Measurements from ENCODE around the gene ARID1B. TPM values are rescaled to one million over a fixed set of nuclear protein-coding genes. Genes with fewer than 3 reads are reported as not detected.

Gene ARID1B
- total RNA-seq, 1 donor from 2014 or later = 75.4 TPM

- Histone ChIP-seq H4K20me1 (ENCODE audit: insufficient read depth, low read length) (peaks cover 84% of the 10 kb centered on the region), H3K79me2 (ENCODE audit: insufficient read depth, low read length) (peaks cover 88% of the 10 kb centered on the region), H3K9me3 (ENCODE audit: insufficient read depth, low read depth, low read length) (no peaks in the 10 kb centered on the region), H3K4me1 (ENCODE audit: insufficient read depth, low read length) (no peaks in the 10 kb centered on the region), H3K4me2 (ENCODE audit: low read length) (no peak overlapping the region), H3K4me3 (ENCODE audit: insufficient read depth, low read depth, low read length) (no peak overlapping the region), H2AFZ (ENCODE audit: low read depth, low read length) (no peak overlapping the region), H3K9ac (ENCODE audit: low read length) (no peak overlapping the region), H3K27me3 (ENCODE audit: insufficient read depth, low read length) (no peaks in the 10 kb centered on the region), H3K36me3 (ENCODE audit: insufficient read depth, low read length) (no peaks in the 10 kb centered on the region), H3K27ac (ENCODE audit: low read depth, low read length) (no peak overlapping the region)
- Mint-ChIP-seq H3K4me3 (ENCODE audit: unreplicated experiment) (no peak overlapping the region), H3K27me3 (ENCODE audit: low read depth, unreplicated experiment) (no peaks in the 10 kb centered on the region), H3K36me3 (ENCODE audit: low read depth, unreplicated experiment) (peaks cover 5% of the 10 kb centered on the region), H3K4me1 (ENCODE audit: low read depth, unreplicated experiment) (peaks cover 23% of the 10 kb centered on the region), H3K9me3 (ENCODE audit: unreplicated experiment) (peaks cover 3% of the 10 kb centered on the region), H3K27ac (ENCODE audit: unreplicated experiment) (no peak overlapping the region)
- FAIRE-seq (no peak), DNase-seq (ENCODE audit: low read depth) (no peak)
- TF ChIP-seq, protein P1, sequence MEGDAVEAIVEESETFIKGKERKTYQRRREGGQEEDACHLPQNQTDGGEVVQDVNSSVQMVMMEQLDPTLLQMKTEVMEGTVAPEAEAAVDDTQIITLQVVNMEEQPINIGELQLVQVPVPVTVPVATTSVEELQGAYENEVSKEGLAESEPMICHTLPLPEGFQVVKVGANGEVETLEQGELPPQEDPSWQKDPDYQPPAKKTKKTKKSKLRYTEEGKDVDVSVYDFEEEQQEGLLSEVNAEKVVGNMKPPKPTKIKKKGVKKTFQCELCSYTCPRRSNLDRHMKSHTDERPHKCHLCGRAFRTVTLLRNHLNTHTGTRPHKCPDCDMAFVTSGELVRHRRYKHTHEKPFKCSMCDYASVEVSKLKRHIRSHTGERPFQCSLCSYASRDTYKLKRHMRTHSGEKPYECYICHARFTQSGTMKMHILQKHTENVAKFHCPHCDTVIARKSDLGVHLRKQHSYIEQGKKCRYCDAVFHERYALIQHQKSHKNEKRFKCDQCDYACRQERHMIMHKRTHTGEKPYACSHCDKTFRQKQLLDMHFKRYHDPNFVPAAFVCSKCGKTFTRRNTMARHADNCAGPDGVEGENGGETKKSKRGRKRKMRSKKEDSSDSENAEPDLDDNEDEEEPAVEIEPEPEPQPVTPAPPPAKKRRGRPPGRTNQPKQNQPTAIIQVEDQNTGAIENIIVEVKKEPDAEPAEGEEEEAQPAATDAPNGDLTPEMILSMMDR (IDR thresholded peaks at IDR 0.05; ENCODE audit: insufficient read depth, low read depth, low read length) = no peak
- no peak for TF ChIP-seq EZH2 (IDR thresholded peaks at IDR 0.05; ENCODE audit: insufficient read depth, low read length)
Measured at GRCh38 chr6:156924246-156924645, 147.1 kb downstream of the ARID1B start.

- FAIRE-seq (no peak), DNase-seq (ENCODE audit: low read depth) (no peak)
- H3K27ac Mint-ChIP-seq (ENCODE audit: unreplicated experiment) = no peak overlapping the region
- Histone ChIP-seq H3K4me2 (ENCODE audit: low read length) (no peak overlapping the region), H3K9me3 (ENCODE audit: insufficient read depth, low read depth, low read length) (no peaks in the 10 kb centered on the region), H2AFZ (ENCODE audit: low read depth, low read length) (no peak overlapping the region), H4K20me1 (ENCODE audit: insufficient read depth, low read length) (peaks cover 84% of the 10 kb centered on the region), H3K4me3 (ENCODE audit: insufficient read depth, low read depth, low read length) (no peak overlapping the region), H3K36me3 (ENCODE audit: insufficient read depth, low read length) (no peaks in the 10 kb centered on the region), H3K9ac (ENCODE audit: low read length) (no peak overlapping the region), H3K27me3 (ENCODE audit: insufficient read depth, low read length) (no peaks in the 10 kb centered on the region), H3K27ac (ENCODE audit: low read depth, low read length) (no peak overlapping the region), H3K79me2 (ENCODE audit: insufficient read depth, low read length) (peaks cover 88% of the 10 kb centered on the region), H3K4me1 (ENCODE audit: insufficient read depth, low read length) (no peaks in the 10 kb centered on the region)
- no peak overlapping the region for H3K4me3 Mint-ChIP-seq (ENCODE audit: unreplicated experiment)
- H3K27me3 Mint-ChIP-seq (ENCODE audit: low read depth, unreplicated experiment) = no peaks in the 10 kb centered on the region
- peaks cover 17% of the 10 kb centered on the region for H3K4me1 Mint-ChIP-seq (ENCODE audit: low read depth, unreplicated experiment)
- peaks cover 3% of the 10 kb centered on the region for H3K9me3 Mint-ChIP-seq (ENCODE audit: unreplicated experiment)
- peaks cover 5% of the 10 kb centered on the region for H3K36me3 Mint-ChIP-seq (ENCODE audit: low read depth, unreplicated experiment)
- no peak for TF ChIP-seq EZH2 (IDR thresholded peaks at IDR 0.05; ENCODE audit: insufficient read depth, low read length)
- TF ChIP-seq, protein P1 (IDR thresholded peaks at IDR 0.05; ENCODE audit: insufficient read depth, low read depth, low read length) = no peak
Measured at GRCh38 chr6:156925026-156925425, 147.8 kb downstream of the ARID1B start.

- peaks cover 82% of the 10 kb centered on the region for H4K20me1 ChIP-seq (ENCODE audit: insufficient read depth, low read length)
- H3K27me3 ChIP-seq (ENCODE audit: insufficient read depth, low read length) = no peaks in the 10 kb centered on the region
- TF ChIP-seq, protein P1 (IDR thresholded peaks at IDR 0.05; ENCODE audit: insufficient read depth, low read depth, low read length) = no peak
- TF ChIP-seq EZH2 (IDR thresholded peaks at IDR 0.05; ENCODE audit: insufficient read depth, low read length) = no peak
- H3K4me2 ChIP-seq (ENCODE audit: low read length) = no peak overlapping the region
- H3K79me2 ChIP-seq (ENCODE audit: insufficient read depth, low read length) = peaks cover 80% of the 10 kb centered on the region
- Mint-ChIP-seq H3K27me3 (ENCODE audit: low read depth, unreplicated experiment) (no peaks in the 10 kb centered on the region), H3K4me3 (ENCODE audit: unreplicated experiment) (no peak overlapping the region), H3K27ac (ENCODE audit: unreplicated experiment) (no peak overlapping the region), H3K4me1 (ENCODE audit: low read depth, unreplicated experiment) (peaks cover 12% of the 10 kb centered on the region), H3K9me3 (ENCODE audit: unreplicated experiment) (peaks cover 3% of the 10 kb centered on the region), H3K36me3 (ENCODE audit: low read depth, unreplicated experiment) (peaks cover 5% of the 10 kb centered on the region)
- H2AFZ ChIP-seq (ENCODE audit: low read depth, low read length) = no peak overlapping the region
- DNase-seq (ENCODE audit: low read depth) = no peak
- no peaks in the 10 kb centered on the region for H3K9me3 ChIP-seq (ENCODE audit: insufficient read depth, low read depth, low read length)
- no peak for FAIRE-seq
- no peak overlapping the region for H3K9ac ChIP-seq (ENCODE audit: low read length)
- no peaks in the 10 kb centered on the region for H3K36me3 ChIP-seq (ENCODE audit: insufficient read depth, low read length)
- H3K4me1 ChIP-seq (ENCODE audit: insufficient read depth, low read length) = no peaks in the 10 kb centered on the region
- no peak overlapping the region for H3K4me3 ChIP-seq (ENCODE audit: insufficient read depth, low read depth, low read length)
- H3K27ac ChIP-seq (ENCODE audit: low read depth, low read length) = no peak overlapping the region
Measured at GRCh38 chr6:156925718-156926607, 148.8 kb downstream of the ARID1B start.

All from astrocyte (in vitro differentiated cells and primary cell).